Chondrocyte (in vitro differentiated cells): ENCODE results near the gene FOXP4. TPM values are rescaled to one million over a fixed set of nuclear protein-coding genes. Genes with fewer than 3 reads are reported as not detected.

Experiments used
- DNase-seq: peaks from one replicate; pipeline ENCODE4 v3.0.0; 2021; ENCODE audit warnings: mixed read lengths, low spot score
- H3K27ac Mint-ChIP-seq: one replicate; pipeline ENCODE4 v1.8.0; 2021; ENCODE audit warnings: mild to moderate bottlenecking, moderate library complexity, mixed read lengths; ENCODE audit not compliant: unreplicated experiment
- H3K27me3 Mint-ChIP-seq: 2 replicates; pipeline ENCODE4 v1.8.0; 2021; ENCODE audit warnings: low read depth, mixed read lengths
- H3K36me3 Mint-ChIP-seq: 2 replicates; pipeline ENCODE4 v1.8.0; 2021; ENCODE audit warnings: low read depth, mixed read lengths
- H3K4me1 Mint-ChIP-seq: 2 replicates; pipeline ENCODE4 v1.8.0; 2021; ENCODE audit warnings: low read depth, mild to moderate bottlenecking, mixed read lengths
- H3K4me3 Mint-ChIP-seq: one replicate; pipeline ENCODE4 v1.8.0; 2021; ENCODE audit warnings: mild to moderate bottlenecking, moderate library complexity, mixed read lengths; ENCODE audit not compliant: unreplicated experiment
- H3K9me3 Mint-ChIP-seq: 2 replicates; pipeline ENCODE4 v1.8.0; 2021; ENCODE audit warnings: low read depth, mixed read lengths
- total RNA-seq: library from RNA; stranded (reverse); gene quantifications from 3 replicates; pipeline ENCODE4 v1.2.1, GENCODE V29; 2021
- TF ChIP-seq, protein P1 (sequence below): fragments of 200-600 bp; sonication (generic); IDR thresholded peaks from 2 replicates; pipeline ENCODE4 v1.5.0; 2021; ENCODE audit warnings: antibody characterized with exemption, mild to moderate bottlenecking, moderate library complexity

Gene FOXP4
- total RNA-seq, 1 donor from 2014 or later = 18.6 TPM

- no peak for DNase-seq
- no peaks in the 10 kb centered on the region for H3K9me3 Mint-ChIP-seq
- H3K4me3 Mint-ChIP-seq = peak overlapping the region; percentile 33
- peaks cover 1% of the 10 kb centered on the region for H3K27me3 Mint-ChIP-seq
- H3K36me3 Mint-ChIP-seq = peaks cover 3% of the 10 kb centered on the region
- H3K27ac Mint-ChIP-seq = no peak overlapping the region
- TF ChIP-seq, protein P1, sequence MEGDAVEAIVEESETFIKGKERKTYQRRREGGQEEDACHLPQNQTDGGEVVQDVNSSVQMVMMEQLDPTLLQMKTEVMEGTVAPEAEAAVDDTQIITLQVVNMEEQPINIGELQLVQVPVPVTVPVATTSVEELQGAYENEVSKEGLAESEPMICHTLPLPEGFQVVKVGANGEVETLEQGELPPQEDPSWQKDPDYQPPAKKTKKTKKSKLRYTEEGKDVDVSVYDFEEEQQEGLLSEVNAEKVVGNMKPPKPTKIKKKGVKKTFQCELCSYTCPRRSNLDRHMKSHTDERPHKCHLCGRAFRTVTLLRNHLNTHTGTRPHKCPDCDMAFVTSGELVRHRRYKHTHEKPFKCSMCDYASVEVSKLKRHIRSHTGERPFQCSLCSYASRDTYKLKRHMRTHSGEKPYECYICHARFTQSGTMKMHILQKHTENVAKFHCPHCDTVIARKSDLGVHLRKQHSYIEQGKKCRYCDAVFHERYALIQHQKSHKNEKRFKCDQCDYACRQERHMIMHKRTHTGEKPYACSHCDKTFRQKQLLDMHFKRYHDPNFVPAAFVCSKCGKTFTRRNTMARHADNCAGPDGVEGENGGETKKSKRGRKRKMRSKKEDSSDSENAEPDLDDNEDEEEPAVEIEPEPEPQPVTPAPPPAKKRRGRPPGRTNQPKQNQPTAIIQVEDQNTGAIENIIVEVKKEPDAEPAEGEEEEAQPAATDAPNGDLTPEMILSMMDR = no peak
- H3K4me1 Mint-ChIP-seq = peaks cover 23% of the 10 kb centered on the region
Observed at GRCh38 chr6:41548841-41549642, 2.9 kb downstream of the FOXP4 start.

DNA sequence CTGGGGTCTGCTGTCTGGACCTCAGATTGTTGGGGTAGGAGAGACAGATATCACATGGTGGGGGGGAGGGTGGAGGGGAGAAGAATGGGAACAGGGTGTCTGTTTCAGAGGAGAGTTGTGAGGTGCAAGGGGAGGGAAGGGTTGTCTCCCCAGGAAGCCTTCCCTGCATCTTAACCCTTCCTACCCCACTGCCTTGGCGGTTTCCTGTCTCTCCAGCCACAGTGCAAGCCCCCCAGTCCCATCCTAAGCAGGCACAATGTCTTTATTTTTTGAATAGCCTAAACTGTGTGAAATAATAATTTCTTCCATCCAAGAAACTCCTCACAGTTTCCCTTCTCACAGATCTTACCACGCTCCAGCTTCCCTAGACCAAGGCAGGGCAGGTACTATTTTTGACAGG lies 3.5 kb downstream of the FOXP4 start:
- Mint-ChIP-seq H3K9me3 (no peaks in the 10 kb centered on the region), H3K36me3 (peaks cover 3% of the 10 kb centered on the region), H3K27me3 (peaks cover 1% of the 10 kb centered on the region), H3K4me1 (peaks cover 23% of the 10 kb centered on the region), H3K4me3 (no peak overlapping the region), H3K27ac (no peak overlapping the region)
- TF ChIP-seq, protein P1 = no peak
- DNase-seq = no peak

- no peaks in the 10 kb centered on the region for H3K9me3 Mint-ChIP-seq
- no peak overlapping the region for H3K27ac Mint-ChIP-seq
- peaks cover 4% of the 10 kb centered on the region for H3K36me3 Mint-ChIP-seq
- no peak overlapping the region for H3K4me3 Mint-ChIP-seq
- TF ChIP-seq, protein P1 = no peak
- peaks cover 13% of the 10 kb centered on the region for H3K4me1 Mint-ChIP-seq
- no peaks in the 10 kb centered on the region for H3K27me3 Mint-ChIP-seq
- DNase-seq = no peak
Observed at GRCh38 chr6:41551086-41551700, 5.0 kb downstream of the FOXP4 start.

GRCh38 chr6:41551857-41552256 lies 5.7 kb downstream of the FOXP4 start:
- Mint-ChIP-seq H3K9me3 (no peaks in the 10 kb centered on the region), H3K4me3 (no peak overlapping the region), H3K4me1 (peaks cover 13% of the 10 kb centered on the region), H3K27me3 (no peaks in the 10 kb centered on the region), H3K36me3 (peaks cover 4% of the 10 kb centered on the region), H3K27ac (no peak overlapping the region)
- DNase-seq = no peak
- TF ChIP-seq, protein P1 = no peak

DNA sequence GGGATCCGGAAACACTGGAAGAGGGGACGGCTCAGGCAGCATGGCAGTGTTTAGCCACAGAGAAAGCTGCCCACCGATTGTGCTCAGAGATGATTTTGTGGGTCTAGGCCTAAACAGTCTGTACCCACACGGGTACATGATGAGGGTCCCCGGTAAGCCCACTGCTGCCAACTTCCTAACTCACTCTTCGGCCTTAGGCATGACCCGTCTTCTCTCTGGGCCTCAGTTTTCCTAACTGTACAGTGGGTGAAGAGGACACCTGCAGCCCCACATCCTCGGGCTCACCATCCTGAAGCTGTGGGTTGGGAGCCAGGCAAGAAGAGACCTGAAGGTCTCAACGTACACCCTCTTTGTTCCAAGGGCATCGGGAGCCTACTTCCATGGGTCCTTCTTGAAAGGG lies 6.5 kb downstream of the FOXP4 start:
- TF ChIP-seq, protein P1 = no peak
- no peak for DNase-seq
- no peak overlapping the region for H3K27ac Mint-ChIP-seq
- H3K9me3 Mint-ChIP-seq = no peaks in the 10 kb centered on the region
- peaks cover 9% of the 10 kb centered on the region for H3K4me1 Mint-ChIP-seq
- H3K27me3 Mint-ChIP-seq = no peaks in the 10 kb centered on the region
- H3K36me3 Mint-ChIP-seq = peaks cover 4% of the 10 kb centered on the region
- no peak overlapping the region for H3K4me3 Mint-ChIP-seq
